NCI-H2107 treated with DMSO at 0.1 percent for 48 hours (cell line): ENCODE measurements around the gene PTPRN2.
"Not testable (repeated sequence)": the region's sequence is repeated elsewhere in the genome, so short reads cannot be mapped to it uniquely, and the experiment has no call there.

Experiments used
- DNase-seq: peaks from one replicate; lab custom pipeline; 2025; ENCODE audit not compliant: unreplicated experiment; lab: John Stamatoyannopoulos, UW

The PTPRN2 gene

GRCh38 chr7:157928808-157929425 lies 658.7 kb downstream of the PTPRN2 start:
- no peak for DNase-seq

GRCh38 chr7:157928171-157928794 lies 659.3 kb downstream of the PTPRN2 start:
- DNase-seq = no peak

GRCh38 chr7:157927313-157927925 lies 660.2 kb downstream of the PTPRN2 start:
- DNase-seq = no peak

- DNase-seq = no peak
Observed at GRCh38 chr7:157926521-157927150, 661.0 kb downstream of the PTPRN2 start.

- no peak for DNase-seq
Observed at GRCh38 chr7:157926107-157926506, 661.5 kb downstream of the PTPRN2 start.

- no peak for DNase-seq
Observed at GRCh38 chr7:157925383-157925875, 662.2 kb downstream of the PTPRN2 start.

- DNase-seq = no peak
Observed at GRCh38 chr7:157923903-157924630, 663.6 kb downstream of the PTPRN2 start.

- no peak for DNase-seq
Observed at GRCh38 chr7:157922576-157922975, 665.0 kb downstream of the PTPRN2 start.

GRCh38 chr7:157918326-157919080 lies 669.1 kb downstream of the PTPRN2 start:
- DNase-seq = no peak

GRCh38 chr7:157916946-157917640 lies 670.5 kb downstream of the PTPRN2 start:
- DNase-seq = no peak

GRCh38 chr7:157910446-157910845 lies 677.2 kb downstream of the PTPRN2 start:
- DNase-seq = no peak

GRCh38 chr7:157910045-157910444 lies 677.6 kb downstream of the PTPRN2 start:
- DNase-seq = not testable (repeated sequence)

GRCh38 chr7:157909370-157909769 lies 678.3 kb downstream of the PTPRN2 start:
- no peak for DNase-seq

- no peak for DNase-seq
Observed at GRCh38 chr7:157908006-157908782, 679.4 kb downstream of the PTPRN2 start.

- no peak for DNase-seq
Observed at GRCh38 chr7:157907091-157907490, 680.5 kb downstream of the PTPRN2 start.

GRCh38 chr7:157906583-157906982 lies 681.0 kb downstream of the PTPRN2 start:
- DNase-seq = no peak

- DNase-seq = no peak
Observed at GRCh38 chr7:157905651-157906461, 681.8 kb downstream of the PTPRN2 start.

- no peak for DNase-seq
Observed at GRCh38 chr7:157904866-157905570, 682.6 kb downstream of the PTPRN2 start.
